Raji (cell line): Measurements from ENCODE around the gene ACTL8.

Source experiments
- POLR2A ChIP-seq: IDR thresholded peaks from 2 replicates; pipeline ENCODE4 v1.6.1; 2011; ENCODE audit warnings: low read depth, low read length, control low read depth; ENCODE audit not compliant: insufficient read depth

Gene ACTL8

DNA sequence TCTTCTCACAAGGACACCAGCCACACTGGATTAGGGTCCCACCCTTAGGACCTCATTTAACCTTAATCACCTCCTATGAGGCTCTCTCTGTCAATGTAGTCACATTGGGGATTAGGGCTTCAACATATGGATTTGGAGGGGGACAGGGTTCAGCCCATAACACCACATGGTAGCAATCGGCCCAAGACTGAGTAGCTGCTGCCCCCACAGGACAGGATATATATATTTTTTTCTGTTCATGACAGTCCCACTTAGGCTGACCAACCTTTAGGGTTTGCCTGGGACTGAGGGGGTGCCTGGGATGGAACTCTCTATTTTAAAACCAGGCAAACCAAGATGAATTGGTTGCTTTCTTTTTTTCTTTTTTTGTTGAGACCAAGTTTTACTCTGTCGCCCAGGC lies 8.2 kb upstream of the ACTL8 start:
- TF ChIP-seq POLR2A: no peak

DNA sequence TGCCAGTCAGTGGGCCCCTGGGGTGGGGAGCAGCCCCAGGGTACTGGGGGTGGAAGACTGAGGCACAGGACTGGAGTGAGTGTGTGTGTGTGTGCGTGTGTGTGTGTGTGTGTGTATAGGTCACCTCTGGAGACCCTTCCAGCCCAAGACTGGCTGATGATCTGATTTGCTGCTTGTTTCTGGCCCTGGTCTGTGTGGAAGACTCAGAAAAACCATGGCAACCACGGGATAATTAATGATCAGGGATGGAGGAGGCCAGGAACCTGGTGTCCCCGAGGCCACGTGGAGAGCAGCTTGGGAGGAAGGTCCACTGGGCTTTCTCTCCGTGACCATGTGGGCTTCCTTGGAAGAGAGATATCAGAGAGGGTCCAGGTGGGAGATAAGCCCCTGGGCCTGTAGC lies 4.8 kb upstream of the ACTL8 start:
- TF ChIP-seq POLR2A: no peak

DNA sequence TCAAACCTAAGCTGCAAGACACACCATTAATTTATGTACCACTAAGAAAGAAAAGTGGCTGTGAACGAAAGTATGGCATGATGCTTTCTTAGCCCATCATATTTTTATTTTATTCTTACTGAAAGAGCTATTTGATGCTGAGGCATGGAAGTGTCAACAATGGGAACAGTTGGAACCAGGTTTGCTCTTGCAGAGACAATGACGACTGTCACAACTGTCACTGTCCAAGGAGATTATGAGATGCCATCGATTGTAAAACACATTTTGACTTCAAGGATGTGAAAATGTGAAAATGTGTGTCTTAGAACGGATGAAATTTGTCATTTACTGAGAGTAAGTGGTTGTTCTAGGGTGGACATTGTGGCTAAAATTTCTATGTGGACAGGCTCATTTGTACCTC lies 2.8 kb upstream of the ACTL8 start:
- TF ChIP-seq POLR2A: no peak

DNA sequence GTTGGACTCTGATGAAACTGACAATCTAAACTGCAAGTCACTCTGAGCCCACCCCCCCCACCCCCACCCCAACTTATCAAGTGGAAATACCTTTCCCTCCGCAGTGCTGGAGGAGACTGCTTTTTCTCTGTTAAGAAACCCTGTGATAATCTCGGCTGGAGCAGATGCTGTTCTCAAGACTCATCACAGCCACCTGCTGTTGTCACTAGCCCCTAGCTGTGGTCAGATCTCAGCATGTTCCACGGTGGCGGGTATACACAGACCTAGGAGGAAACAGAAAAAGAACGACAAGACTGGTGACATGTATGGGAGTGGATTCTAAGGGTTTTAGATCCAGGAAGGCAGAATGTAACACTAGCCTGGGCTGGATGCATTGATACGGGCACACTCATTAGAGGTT lies 2.3 kb downstream of the ACTL8 start:
- no peak for TF ChIP-seq POLR2A

GRCh38 chr1:17759114-17759513 lies 4.0 kb downstream of the ACTL8 start:
- TF ChIP-seq POLR2A: no peak

- no peak for TF ChIP-seq POLR2A
Measured at GRCh38 chr1:17762313-17762712, 7.2 kb downstream of the ACTL8 start.

DNA sequence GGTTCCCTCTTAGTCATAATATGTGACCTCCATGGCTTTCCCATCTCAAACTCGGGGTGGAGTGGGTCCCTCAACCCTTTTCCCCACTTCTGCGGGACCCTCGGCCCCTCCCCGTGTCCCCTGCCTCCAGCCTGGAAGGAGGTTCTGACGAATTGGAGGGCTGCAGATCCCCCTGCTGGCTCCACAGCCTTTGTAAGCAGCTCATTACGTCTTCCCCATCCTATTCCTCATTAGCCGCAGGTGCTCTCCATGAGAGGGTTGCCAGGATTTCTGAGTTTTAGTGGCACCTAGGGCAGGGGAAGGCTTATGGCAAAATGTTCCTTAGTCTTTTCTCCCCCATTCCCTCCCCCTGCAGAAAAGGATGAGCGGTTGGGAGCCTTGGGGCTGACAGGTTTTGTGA lies 8.3 kb downstream of the ACTL8 start:
- no peak for TF ChIP-seq POLR2A

GRCh38 chr1:17763995-17764394 lies 8.9 kb downstream of the ACTL8 start:
- TF ChIP-seq POLR2A: no peak

GRCh38 chr1:17764591-17764990 lies 9.5 kb downstream of the ACTL8 start:
- TF ChIP-seq POLR2A: no peak

DNA sequence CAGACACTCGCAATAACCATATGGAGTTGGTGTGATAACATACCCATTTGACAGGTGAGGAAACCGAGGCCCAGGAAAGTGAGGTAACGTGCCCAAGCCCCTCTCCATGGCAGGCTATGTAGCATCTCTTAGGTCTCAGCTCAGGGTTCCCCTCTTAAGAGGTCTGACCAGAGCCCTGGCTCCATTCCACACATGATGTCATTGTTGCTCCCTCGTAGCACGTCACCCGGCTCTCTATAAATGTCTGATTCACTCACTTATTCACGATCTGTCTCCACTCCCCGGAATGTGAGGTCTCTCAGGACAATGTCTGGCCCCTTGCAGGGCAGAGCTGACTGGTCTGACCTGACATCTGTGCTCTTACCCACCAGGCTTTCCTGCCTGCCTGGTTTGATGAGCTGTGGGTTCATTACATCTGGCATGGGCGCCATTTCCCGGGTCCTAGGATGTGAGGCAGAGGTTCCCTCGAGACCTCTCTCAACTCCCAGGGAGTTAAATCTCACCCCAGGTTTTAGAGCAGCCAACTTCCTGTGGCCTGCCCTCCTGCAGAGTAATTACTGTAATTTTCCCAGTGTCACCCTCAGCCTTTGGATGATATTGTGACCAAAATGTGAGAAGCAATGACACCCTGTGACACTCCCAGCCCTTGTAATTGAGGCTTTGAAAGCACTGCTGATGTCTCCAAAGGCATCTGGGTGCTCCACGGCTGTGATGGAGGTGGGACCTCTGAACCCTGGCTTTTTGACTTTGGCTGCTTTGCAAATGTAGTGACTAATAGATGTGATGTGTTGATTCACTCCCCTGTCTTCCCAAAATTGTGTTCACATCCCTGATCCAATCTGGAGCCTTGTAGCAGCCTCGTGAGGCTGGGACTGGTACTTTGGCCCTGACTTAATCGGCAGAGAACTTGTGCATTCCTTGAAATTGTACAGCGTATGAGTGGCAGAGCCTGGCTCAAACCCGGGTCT lies 10.6 kb downstream of the ACTL8 start:
- TF ChIP-seq POLR2A: no peak

GRCh38 chr1:17768651-17769241 lies 13.6 kb downstream of the ACTL8 start:
- TF ChIP-seq POLR2A: no peak

DNA sequence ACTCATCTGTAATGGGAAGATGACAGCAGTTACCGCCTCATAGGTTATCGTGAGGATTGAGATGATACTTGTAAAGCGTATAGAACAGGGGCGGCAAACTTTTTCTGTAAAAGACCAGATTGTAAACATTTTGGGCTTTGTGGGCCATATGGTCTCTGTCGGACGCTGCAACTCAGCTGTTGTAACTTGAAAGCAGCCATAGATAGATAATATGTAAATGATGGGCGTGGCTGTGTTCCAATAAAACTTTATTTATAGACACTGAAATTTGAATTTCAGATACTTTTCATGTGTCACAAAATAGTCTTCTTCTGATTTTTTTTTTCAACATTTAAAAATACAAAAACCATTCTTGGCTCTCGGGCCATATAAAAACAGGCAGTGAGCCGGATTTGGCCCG lies 15.8 kb downstream of the ACTL8 start:
- TF ChIP-seq POLR2A: no peak

DNA sequence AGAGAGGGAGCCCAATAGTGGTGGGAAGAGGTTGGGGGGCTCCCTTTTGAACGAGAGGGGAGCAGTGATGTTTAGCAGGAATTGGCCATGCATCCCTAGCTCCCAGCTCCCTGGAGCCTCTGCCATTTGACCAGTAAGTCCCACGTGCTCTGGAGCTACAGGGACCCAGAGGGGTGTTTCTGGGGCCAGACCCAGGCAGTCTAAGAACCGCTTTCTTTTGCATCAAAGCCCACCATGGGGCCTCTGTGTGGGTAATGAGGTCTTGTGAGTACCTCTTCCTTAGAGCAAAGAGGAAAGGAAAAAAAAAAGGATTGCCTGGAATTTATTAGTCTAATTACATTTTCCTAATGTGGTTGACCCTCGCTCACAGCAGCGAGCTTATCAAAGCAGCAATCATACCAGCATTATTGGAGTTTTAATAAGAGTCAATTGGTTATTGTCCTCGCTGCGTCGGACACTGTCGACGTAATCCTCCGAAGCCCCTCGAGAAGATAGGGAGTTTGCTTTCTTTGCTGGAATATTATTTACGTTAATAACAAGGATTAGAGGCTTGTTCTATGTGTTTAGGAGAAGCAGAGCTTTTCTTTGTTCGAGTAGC lies 17.6 kb downstream of the ACTL8 start:
- no peak for TF ChIP-seq POLR2A

DNA sequence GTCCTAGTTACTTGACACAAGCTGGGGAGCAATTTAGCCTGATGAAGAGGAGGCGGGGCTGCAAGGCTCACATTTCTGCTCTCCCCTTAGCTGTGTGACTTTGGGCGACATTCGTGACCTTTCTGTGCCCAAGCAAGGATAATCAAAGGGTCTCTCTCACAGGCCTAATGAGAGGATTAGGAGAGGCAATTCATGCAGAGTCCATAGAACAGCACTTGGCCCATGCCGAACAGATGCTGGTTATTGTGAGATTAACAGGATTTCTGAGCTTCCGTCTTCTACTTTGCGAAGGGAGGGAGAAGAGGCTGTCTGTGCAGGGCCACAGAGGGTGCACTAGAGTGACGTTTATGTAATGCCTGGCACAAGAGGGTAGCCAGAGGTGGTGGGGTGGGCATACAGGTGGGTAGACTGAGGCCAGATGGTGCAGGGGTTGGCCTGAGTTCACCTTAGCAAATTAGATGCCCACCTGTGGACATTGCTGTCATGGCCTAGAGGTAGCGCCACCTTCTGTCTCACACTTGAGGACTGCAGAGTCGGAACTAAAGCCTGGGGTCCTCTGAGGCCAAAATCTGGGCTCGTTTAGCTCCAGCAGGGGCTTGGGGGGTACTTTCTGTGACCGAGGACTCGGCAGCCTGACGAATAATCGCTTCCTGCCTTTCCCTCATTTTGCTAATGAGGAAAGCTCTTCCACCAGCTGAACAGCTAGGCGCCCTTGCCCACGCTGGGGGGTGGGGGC lies 18.6 kb downstream of the ACTL8 start:
- TF ChIP-seq POLR2A: no peak

DNA sequence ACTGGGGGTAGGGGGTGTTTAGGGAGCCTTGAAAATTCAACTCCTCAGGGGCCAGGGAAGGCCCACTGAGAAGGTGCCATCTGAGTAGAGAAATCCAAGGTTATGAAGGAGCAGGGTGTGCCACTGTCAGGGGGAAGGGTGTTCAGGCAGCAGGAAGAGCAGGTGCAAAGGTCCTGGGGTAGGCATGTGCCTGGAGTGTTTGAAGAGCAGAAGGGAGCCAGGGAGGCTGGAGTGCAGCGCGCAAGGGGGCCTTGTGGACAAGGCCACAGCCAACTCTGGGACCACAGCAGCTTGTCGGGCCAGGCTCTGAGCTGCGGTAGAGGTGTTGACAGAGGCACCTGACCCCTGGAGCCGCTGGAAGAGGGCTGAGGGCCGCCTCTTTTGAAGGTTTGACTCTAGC lies 19.3 kb downstream of the ACTL8 start:
- no peak for TF ChIP-seq POLR2A
